Testis (tissue), 2 donors: Measurements from ENCODE around the gene WBP11.

Experiments used
- POLR2A ChIP-seq: fragments of 450-650 bp; IDR thresholded peaks from one replicate; pipeline ENCODE4 v1.6.1; 2017; ENCODE audit warnings: antibody characterized with exemption, mild to moderate bottlenecking, moderate library complexity
- TF ChIP-seq, protein P1 (sequence below), 3 experiments: fragments of 450-650 bp in 2 of 3; fragments of 200-600 bp in 1 of 3; sonication (generic) in 1 of 3; IDR thresholded peaks; one replicate each; pipeline ENCODE4 v1.5.1; 2016 to 2019; ENCODE audit warnings: antibody characterized with exemption in 3 of 3, mild to moderate bottlenecking in 2 of 3, moderate library complexity in 1 of 3

DNA sequence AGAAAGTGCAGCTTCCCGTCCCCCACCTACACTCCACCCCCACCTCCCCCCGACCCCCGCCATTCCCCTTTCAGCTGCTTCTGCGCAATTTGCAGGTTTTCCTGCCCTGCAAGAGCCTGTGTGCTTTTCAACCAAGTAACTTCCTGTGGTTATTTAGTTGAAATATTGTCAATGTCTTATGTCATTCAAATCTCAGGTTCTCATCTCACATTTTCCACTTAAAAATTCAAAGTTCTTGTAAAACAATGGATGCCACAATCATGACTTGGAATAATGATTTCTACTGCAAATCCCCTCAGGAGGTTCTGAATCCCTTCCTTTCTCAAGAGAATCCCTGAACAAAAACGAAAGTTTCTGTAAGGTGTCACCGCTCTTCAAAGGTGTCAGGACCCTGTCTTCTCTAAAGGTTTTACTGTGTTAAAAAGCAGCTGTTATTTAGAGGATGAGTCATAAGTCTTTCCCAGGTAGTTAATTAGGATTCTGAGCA is 31.6 kb downstream of the WBP11 start:
- TF ChIP-seq, protein P1, sequence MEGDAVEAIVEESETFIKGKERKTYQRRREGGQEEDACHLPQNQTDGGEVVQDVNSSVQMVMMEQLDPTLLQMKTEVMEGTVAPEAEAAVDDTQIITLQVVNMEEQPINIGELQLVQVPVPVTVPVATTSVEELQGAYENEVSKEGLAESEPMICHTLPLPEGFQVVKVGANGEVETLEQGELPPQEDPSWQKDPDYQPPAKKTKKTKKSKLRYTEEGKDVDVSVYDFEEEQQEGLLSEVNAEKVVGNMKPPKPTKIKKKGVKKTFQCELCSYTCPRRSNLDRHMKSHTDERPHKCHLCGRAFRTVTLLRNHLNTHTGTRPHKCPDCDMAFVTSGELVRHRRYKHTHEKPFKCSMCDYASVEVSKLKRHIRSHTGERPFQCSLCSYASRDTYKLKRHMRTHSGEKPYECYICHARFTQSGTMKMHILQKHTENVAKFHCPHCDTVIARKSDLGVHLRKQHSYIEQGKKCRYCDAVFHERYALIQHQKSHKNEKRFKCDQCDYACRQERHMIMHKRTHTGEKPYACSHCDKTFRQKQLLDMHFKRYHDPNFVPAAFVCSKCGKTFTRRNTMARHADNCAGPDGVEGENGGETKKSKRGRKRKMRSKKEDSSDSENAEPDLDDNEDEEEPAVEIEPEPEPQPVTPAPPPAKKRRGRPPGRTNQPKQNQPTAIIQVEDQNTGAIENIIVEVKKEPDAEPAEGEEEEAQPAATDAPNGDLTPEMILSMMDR (IDR thresholded peaks at IDR 0.05), result no peak
- no peak for TF ChIP-seq POLR2A
